Stomach (tissue), 9 donors: ENCODE measurements around the gene RBM23. TPM values are rescaled to one million over a fixed set of nuclear protein-coding genes. Genes with fewer than 3 reads are reported as not detected.

Experiments used
- DNase-seq, 2 donors: peaks; one replicate each; pipeline versions ENCODE4 v3.0.0 to v3.0.0-alpha.2; 2013 to 2019
- H3K27ac ChIP-seq, 5 donors: fragments of 200-600 bp in 4 of 5; sonication (generic) in 4 of 5; one replicate each; pipeline ENCODE4 v1.5.1; 2013 to 2019; ENCODE audit warnings: mild to moderate bottlenecking in 1 of 5, moderate library complexity in 1 of 5
- H3K27me3 ChIP-seq, 3 donors: fragments of 200-600 bp; sonication (generic); one replicate each; pipeline ENCODE4 v1.5.1; 2017 to 2019; ENCODE audit warnings: mixed run types in 1 of 3
- H3K36me3 ChIP-seq, 4 donors: fragments of 200-600 bp; sonication (generic); 1 replicate in 3 of 4; 2 replicates in 1 of 4; pipeline ENCODE4 v1.5.1; 2016 to 2019
- H3K4me1 ChIP-seq, 4 donors: fragments of 200-600 bp; sonication (generic); one replicate each; pipeline ENCODE4 v1.5.1; 2016 to 2019
- H3K4me3 ChIP-seq, 4 donors: fragments of 200-600 bp; sonication (generic) in 3 of 4; one replicate each; pipeline ENCODE4 v1.5.1; 2016 to 2019; ENCODE audit warnings: mild to moderate bottlenecking in 1 of 4
- H3K9me3 ChIP-seq, 4 donors: fragments of 200-600 bp; sonication (generic); one replicate each; pipeline ENCODE4 v1.5.1; 2016 to 2019
- EP300 ChIP-seq: sonication (generic); formaldehyde crosslinking; IDR thresholded peaks from one replicate; pipeline ENCODE4 v1.6.1; 2017; ENCODE audit warnings: antibody characterized with exemption
- POLR2A ChIP-seq, 4 donors: fragments of 450-650 bp; IDR thresholded peaks; one replicate each; pipeline ENCODE4 v1.6.1; 2016; ENCODE audit warnings: antibody characterized with exemption in 4 of 4, control low read depth in 2 of 4, mild to moderate bottlenecking in 1 of 4, moderate library complexity in 1 of 4
- POLR2AphosphoS5 ChIP-seq, 3 donors: sonication (generic); formaldehyde crosslinking; IDR thresholded peaks; one replicate each; pipeline ENCODE4 v1.6.1; 2016; ENCODE audit warnings: antibody characterized with exemption in 3 of 3
- WGBS, 5 donors: extraction: QIAGEN DNeasy Blood & Tissue Kit in 3 of 5; methylation state at CpG; one replicate each; pipeline versions ENCODE4 v1.1.5 to v1.1.7; 2013 to 2018; 5-methylcytosine and 5-hydroxymethylcytosine counted together
- intact Hi-C: fragments of 100-400 bp; cut with DNase I; formaldehyde crosslinking; loops from one replicate; pipeline ENCODE4 v1.15.1; 2023; ENCODE audit warnings: low total_unique reads
- polyA plus RNA-seq, 3 donors: library from polyadenylated mRNA; stranded (reverse); fragments of 200-250 nt; gene quantifications; one replicate each; pipeline ENCODE4 v1.2.3, GENCODE V29; 2013
- total RNA-seq, 5 donors: library from RNA; depleted of rRNA; stranded (reverse); fragments of >200 nt; gene quantifications; one replicate each; pipeline versions ENCODE4 v1.1.0 to v1.2.3, GENCODE V29; 2014 to 2016
- TF ChIP-seq, protein P1 (sequence below), 7 experiments: fragments of 450-650 bp in 4 of 7; fragments of 200-600 bp in 3 of 7; sonication (generic) in 3 of 7; IDR thresholded peaks; one replicate each; pipeline ENCODE4 v1.5.1; 2016 to 2019; ENCODE audit warnings: antibody characterized with exemption in 7 of 7, control low read depth in 2 of 7, mild to moderate bottlenecking in 1 of 7
- donor health status: healthy with polysubstance abuse.
- donor health status: Bipolar disorder and iron deficiency.
- donor health status: healthy.

RBM23 gene
- total and polyA plus RNA-seq, 8 donors: 12.1 to 126 (median 50.1) TPM

- peaks cover 41 to 71% (median 61%) of the 10 kb centered on the region in 4 donors for H3K36me3 ChIP-seq
- intact Hi-C loops: no loop called here
- H3K9me3 ChIP-seq: no peaks in the 10 kb centered on the region
- no peak for DNase-seq
- H3K27ac ChIP-seq: no peak overlapping the region
- H3K27me3 ChIP-seq: no peaks in the 10 kb centered on the region
- 91 to 97% (median 95%) methylated on average over 8 of the region's 8 CpGs for WGBS, 5 donors
- peaks cover 20 to 39% (median 25%) of the 10 kb centered on the region in 4 donors for H3K4me1 ChIP-seq
- H3K4me3 ChIP-seq: no peak overlapping the region
- TF ChIP-seq, protein P1, sequence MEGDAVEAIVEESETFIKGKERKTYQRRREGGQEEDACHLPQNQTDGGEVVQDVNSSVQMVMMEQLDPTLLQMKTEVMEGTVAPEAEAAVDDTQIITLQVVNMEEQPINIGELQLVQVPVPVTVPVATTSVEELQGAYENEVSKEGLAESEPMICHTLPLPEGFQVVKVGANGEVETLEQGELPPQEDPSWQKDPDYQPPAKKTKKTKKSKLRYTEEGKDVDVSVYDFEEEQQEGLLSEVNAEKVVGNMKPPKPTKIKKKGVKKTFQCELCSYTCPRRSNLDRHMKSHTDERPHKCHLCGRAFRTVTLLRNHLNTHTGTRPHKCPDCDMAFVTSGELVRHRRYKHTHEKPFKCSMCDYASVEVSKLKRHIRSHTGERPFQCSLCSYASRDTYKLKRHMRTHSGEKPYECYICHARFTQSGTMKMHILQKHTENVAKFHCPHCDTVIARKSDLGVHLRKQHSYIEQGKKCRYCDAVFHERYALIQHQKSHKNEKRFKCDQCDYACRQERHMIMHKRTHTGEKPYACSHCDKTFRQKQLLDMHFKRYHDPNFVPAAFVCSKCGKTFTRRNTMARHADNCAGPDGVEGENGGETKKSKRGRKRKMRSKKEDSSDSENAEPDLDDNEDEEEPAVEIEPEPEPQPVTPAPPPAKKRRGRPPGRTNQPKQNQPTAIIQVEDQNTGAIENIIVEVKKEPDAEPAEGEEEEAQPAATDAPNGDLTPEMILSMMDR (IDR thresholded peaks at IDR 0.05): no peak
- TF ChIP-seq POLR2AphosphoS5 (IDR thresholded peaks at IDR 0.05): no peak
Measured at GRCh38 chr14:22925513-22925912, 6.6 kb upstream of the RBM23 start.

GRCh38 chr14:22923746-22924145 is 4.8 kb upstream of the RBM23 start:
- DNase-seq: no peak
- H3K4me3 ChIP-seq: no peak overlapping the region
- WGBS, 5 donors: 95 to 97% (median 96%) methylated on average over 5 of the region's 5 CpGs
- no peaks in the 10 kb centered on the region for H3K27me3 ChIP-seq
- H3K27ac ChIP-seq: no peak overlapping the region
- peaks cover 20 to 39% (median 26%) of the 10 kb centered on the region in 4 donors for H3K4me1 ChIP-seq
- no peaks in the 10 kb centered on the region for H3K9me3 ChIP-seq
- no peak for TF ChIP-seq POLR2AphosphoS5 (IDR thresholded peaks at IDR 0.05)
- TF ChIP-seq EP300: no peak
- TF ChIP-seq, protein P1 (IDR thresholded peaks at IDR 0.05): no peak
- TF ChIP-seq POLR2A (IDR thresholded peaks at IDR 0.05): no peak
- intact Hi-C loops: no loop called here
- peaks cover 44 to 78% (median 66%) of the 10 kb centered on the region in 4 donors for H3K36me3 ChIP-seq

DNA sequence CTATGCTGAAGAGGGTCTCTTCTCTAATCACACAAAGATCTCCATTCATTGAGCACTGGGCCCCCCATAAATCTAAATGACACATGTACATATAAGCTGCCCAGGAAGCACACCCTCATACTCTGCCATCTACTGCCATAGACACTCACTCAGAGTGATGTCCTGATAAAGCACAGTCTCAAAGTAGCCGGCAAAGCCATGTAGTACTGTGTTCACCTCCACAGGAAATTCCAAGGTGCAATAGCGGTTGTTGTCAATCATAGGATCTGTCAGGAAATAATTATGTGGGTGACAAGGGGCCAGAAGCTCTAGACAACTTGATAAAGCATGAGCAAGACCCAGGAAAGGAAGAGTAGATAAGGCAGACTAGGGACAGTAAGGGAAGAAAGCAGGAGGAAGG is 3.3 kb upstream of the RBM23 start:
- intact Hi-C loops: no loop called here
- Histone ChIP-seq H3K9me3 (no peaks in the 10 kb centered on the region), H3K4me3 (no peak overlapping the region), H3K4me1 (peaks cover 16 to 33% (median 19%) of the 10 kb centered on the region in 4 donors), H3K27ac (no peak overlapping the region), H3K27me3 (no peaks in the 10 kb centered on the region), H3K36me3 (peaks cover 44 to 74% (median 66%) of the 10 kb centered on the region in 4 donors)
- DNase-seq: no peak
- 86 to 96% (median 88%) methylated on average over 2 of the region's 2 CpGs for WGBS, 5 donors
- TF ChIP-seq POLR2A (IDR thresholded peaks at IDR 0.05) (no peak), EP300 (no peak), POLR2AphosphoS5 (IDR thresholded peaks at IDR 0.05) (no peak)
- TF ChIP-seq, protein P1 (IDR thresholded peaks at IDR 0.05): no peak

GRCh38 chr14:22920697-22921096 is 1.7 kb upstream of the RBM23 start:
- Histone ChIP-seq H3K27ac (peak overlapping the region in 1 of 5 donors; percentile 99), H3K27me3 (no peaks in the 10 kb centered on the region), H3K36me3 (peaks cover 42 to 62% (median 60%) of the 10 kb centered on the region in 4 donors), H3K9me3 (no peaks in the 10 kb centered on the region), H3K4me3 (no peak overlapping the region), H3K4me1 (peaks cover 26 to 33% (median 32%) of the 10 kb centered on the region in 4 donors)
- 88 to 95% (median 91%) methylated on average over 5 to 6 of the region's 6 CpGs for WGBS, 5 donors
- intact Hi-C loops: no loop called here
- TF ChIP-seq, protein P1 (IDR thresholded peaks at IDR 0.05): no peak
- no peak for TF ChIP-seq POLR2AphosphoS5 (IDR thresholded peaks at IDR 0.05)
- TF ChIP-seq POLR2A (IDR thresholded peaks at IDR 0.05): no peak
- no peak for TF ChIP-seq EP300
- DNase-seq: no peak
